SKM-1 (cell line): ENCODE measurements around the gene SYNGR1.
"Not testable (repeated sequence)": the region's sequence is repeated elsewhere in the genome, so short reads cannot be mapped to it uniquely, and the experiment has no call there.

Source experiments
- DNase-seq: peaks from one replicate; lab custom pipeline; 2025; ENCODE audit not compliant: unreplicated experiment; lab: John Stamatoyannopoulos, UW

The SYNGR1 gene

DNA sequence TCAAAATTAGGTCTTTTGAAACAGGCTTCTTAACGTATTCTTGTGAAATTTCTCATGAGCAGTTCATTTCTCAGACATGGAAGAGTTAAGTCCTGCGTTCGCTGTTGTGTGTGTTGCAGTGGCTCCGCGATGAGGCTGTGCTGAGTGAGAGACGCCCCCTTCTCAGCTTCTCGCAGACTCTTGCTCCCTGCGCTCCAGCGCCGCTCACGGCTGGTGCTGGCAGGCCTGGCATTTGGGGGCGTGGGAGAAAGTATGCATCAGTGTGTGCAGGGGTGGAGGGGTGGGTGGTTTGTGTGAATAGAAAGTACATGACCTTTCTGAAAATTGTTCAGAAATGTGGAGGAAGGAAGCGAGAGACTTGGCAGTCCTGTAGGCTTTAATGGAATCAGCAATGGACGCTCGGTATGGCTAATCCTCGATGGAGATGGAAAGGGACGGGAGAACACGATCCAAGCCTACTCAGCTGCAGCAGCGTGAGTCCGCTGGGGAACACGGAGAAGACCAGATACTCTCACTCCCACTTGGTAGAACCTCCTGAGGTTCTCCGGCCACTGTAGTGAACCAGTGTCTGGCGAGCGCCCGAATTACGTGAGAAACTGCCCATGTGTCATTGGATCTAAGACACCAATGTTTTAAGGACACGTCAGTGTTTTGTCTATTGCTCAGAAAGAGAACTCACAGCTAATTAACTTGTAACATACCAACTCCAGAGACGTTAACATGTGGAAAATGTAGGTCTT is 55.7 kb downstream of the SYNGR1 start:
- DNase-seq: no peak

DNA sequence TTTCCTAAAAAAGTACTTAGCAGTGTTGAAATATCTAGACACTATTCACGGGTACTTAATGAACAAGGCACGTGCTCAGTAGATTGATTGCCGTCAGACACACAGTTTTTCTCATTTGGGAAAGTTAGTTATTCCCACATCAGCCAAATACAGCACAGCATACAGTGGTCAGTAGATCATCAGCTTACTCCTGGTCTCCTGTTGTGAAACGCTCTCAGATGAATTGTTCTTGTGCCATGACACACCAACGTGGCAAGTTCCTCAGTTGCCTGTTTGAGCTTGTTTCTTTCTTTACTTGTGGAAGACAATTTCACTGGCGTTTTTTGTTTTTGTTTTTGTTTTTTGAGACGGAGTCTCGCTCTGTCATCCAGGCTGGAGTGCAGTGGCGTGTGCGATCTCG is 58.4 kb downstream of the SYNGR1 start:
- DNase-seq: peak; percentile 14

DNA sequence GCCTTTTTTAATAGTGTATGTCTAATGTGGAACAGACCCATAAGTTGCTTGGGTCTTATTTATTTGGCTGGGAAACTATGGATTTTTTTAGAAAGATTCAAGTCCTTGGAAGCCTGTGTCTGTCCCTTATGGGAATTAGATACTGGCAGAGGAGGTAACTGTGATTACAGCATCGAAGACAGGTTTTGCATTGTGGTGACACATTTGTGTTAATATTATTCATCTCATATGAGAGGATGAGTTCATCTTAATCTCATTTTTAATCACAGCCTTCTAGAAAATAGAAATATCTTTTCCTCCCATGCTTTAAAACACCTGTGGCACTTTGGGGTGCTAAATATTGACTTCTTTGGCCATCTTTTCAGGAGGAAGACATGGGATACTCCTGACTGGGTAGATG is 59.0 kb downstream of the SYNGR1 start:
- no peak for DNase-seq

- DNase-seq: no peak
Observed at GRCh38 chr22:39409516-39410029, 59.8 kb downstream of the SYNGR1 start.

DNA sequence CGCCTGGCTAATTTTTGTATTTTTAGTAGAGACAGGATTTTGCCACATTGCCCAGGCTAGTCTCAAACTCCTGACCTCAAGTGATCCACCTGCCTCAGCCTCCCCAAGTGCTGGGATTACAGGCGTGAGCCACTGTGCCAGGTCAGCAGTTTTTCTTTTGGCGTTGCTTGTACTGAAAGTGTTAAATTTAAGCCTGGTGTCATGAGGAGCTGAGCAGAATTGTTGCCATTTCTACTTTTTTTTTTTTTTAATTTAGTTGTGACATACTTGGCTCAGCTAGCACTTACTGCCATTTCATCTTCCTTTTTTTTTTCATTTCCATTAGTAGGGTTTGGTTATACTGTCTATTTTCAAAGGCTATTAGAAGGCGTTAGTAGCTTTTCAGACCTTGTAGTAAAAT is 60.5 kb downstream of the SYNGR1 start:
- DNase-seq: no peak

DNA sequence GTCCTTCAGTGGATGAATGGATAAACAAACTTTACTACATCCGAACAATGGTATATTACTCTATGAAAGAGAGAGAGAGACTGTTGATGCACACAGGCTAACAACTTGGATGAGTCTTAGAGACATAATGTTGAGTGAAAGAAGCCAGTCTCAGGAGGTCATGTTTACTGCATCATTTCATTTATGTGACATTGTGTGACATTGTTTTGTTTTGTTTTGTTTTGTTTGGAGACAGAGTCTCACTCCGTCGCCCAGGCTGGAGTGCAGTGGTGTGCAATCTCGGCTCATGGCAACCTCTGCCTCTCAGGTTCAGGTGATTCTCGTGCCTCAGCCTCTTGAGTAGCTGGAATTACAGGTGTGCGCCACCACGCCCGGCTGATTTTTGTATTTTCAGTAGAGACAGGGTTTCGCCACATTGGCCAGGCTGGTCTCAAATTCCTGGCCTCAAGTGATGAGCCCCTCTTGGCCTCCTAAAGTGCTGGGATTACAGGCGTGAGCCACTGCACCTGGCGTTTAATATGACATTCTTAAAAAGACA is 62.1 kb downstream of the SYNGR1 start:
- not testable (repeated sequence) for DNase-seq

GRCh38 chr22:39413204-39413603 is 63.4 kb downstream of the SYNGR1 start:
- DNase-seq: not testable (repeated sequence)

DNA sequence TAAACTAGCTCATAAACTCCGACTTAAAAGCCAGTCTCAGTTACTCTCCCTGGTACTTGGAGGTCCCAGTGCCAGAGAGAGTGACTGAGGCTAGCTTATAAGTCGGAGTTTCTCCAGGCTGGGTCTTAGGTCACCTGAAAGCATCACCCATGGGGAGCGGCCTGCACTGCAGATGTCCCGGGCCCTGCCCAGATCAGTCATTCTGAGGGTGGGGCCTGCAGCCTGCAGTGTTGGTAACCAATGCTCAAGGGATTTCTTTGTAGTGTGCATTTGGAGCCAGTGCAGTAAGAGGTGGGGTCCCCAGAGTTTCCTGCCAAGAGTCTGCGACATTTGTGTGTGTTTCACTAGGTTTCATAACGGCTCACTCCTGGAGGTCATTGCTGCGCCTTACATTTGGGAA is 64.6 kb downstream of the SYNGR1 start:
- DNase-seq: no peak

GRCh38 chr22:39414886-39415285 is 65.1 kb downstream of the SYNGR1 start:
- DNase-seq: no peak

DNA sequence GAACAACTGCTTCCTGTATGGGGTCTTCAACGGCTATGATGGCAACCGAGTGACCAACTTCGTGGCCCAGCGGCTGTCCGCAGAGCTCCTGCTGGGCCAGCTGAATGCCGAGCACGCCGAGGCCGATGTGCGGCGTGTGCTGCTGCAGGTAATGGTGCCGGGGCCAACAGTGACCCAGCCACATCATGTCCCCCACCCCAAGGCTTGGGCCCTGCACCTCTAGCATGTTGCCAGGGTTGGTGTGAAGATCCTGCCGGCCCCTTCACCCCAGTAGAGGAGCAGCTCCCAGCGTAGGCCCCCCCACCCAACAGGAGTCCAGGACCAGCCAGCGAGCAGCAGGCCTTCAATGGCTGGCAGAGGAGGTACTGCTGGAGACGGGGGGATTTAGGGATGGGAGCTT is 65.7 kb downstream of the SYNGR1 start:
- no peak for DNase-seq

- DNase-seq: no peak
Observed at GRCh38 chr22:39416319-39416718, 66.5 kb downstream of the SYNGR1 start.

DNA sequence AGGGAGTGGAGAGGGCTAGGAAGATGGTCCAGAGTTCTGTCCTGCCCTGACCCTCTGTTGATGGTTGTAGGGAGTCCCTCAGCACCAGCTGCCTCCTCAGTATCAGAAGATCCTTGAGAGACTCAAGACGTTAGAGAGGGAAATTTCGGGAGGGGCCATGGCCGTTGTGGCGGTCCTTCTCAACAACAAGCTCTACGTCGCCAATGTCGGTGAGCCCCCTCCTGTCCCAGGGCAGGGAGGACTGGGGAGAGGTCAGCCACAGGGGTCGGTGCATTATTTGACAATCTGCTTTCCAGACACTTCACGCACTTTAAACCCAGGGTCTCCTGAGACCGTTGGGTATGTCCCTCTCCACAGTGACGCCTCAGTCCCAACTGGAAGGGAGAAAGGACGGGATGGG is 67.8 kb downstream of the SYNGR1 start:
- DNase-seq: no peak

DNA sequence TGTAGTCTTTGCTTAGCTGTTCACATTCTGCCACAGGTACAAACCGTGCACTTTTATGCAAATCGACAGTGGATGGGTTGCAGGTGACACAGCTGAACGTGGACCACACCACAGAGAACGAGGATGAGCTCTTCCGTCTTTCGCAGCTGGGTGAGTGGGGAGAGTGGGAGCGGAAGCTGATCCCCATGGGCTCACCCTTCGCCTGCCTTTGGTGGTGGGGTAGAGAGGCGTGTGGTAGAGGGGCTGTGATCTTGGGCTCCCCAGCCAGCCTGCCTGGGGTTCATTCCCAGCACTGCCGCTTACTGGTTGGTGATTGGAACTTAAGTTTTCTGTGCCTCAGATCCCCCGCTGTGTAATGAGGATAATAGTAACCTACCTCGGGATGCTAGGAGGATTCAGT is 68.9 kb downstream of the SYNGR1 start:
- DNase-seq: no peak

DNA sequence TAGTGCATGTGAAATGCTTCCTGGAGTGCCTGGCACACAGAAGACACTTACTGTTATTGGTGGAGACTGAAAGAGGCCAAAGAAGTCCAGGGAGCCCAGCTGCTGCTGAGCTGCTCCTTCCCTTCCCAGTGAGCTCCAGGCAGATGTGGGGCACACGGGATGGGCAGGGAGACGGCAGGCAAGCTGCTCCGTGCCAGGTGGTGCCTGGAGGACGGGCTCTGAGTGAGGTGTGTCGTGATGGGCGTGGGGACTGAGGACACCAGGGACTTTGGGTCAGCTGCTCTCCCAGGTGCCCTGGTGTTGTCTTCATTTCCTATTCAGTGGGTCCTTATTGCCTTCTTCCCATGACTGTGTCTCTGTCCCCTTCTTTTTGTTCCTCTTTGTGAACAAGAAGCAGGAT is 69.3 kb downstream of the SYNGR1 start:
- no peak for DNase-seq

- DNase-seq: no peak
Observed at GRCh38 chr22:39419911-39420310, 70.1 kb downstream of the SYNGR1 start.

DNA sequence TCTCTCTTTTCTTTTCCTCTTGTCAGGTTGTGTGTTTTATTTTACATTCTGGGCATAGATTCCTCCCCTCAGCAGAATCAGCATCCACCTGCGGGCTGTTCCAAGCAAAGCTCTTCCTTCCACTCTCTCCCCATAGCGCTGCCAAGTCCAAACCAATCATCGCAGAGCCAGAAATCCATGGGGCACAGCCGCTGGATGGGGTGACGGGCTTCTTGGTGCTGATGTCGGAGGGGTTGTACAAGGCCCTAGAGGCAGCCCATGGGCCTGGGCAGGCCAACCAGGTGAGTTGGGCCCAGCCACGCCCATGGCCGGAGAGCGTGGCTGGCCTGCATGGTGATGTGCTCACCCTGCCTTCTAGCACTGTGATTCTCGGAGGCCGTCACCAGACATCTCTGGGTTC is 71.9 kb downstream of the SYNGR1 start:
- no peak for DNase-seq

GRCh38 chr22:39422101-39422500 is 72.3 kb downstream of the SYNGR1 start:
- DNase-seq: no peak

DNA sequence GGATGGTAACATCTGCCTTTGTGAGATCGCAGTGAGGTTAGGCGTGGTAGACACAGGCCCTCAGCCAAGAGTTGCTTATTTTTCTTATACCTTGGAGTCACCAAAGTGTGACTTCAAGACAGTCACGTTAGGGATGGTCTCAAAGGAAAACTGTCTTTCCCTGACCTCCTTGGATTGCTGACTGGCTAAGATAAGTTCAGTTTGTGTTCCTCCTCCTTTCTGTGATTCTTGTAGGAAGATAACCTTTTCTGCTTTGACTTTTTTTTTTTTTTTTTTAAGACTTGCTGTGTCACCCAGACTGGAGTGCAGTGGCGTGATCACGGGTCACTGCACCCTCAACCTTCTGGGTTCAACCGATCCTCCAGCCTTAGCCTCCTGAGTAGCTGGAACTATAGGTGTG is 72.9 kb downstream of the SYNGR1 start:
- no peak for DNase-seq

GRCh38 chr22:39423976-39424375 is 74.2 kb downstream of the SYNGR1 start:
- DNase-seq: no peak

- DNase-seq: no peak
Observed at GRCh38 chr22:39426380-39427043, 76.7 kb downstream of the SYNGR1 start.

DNA sequence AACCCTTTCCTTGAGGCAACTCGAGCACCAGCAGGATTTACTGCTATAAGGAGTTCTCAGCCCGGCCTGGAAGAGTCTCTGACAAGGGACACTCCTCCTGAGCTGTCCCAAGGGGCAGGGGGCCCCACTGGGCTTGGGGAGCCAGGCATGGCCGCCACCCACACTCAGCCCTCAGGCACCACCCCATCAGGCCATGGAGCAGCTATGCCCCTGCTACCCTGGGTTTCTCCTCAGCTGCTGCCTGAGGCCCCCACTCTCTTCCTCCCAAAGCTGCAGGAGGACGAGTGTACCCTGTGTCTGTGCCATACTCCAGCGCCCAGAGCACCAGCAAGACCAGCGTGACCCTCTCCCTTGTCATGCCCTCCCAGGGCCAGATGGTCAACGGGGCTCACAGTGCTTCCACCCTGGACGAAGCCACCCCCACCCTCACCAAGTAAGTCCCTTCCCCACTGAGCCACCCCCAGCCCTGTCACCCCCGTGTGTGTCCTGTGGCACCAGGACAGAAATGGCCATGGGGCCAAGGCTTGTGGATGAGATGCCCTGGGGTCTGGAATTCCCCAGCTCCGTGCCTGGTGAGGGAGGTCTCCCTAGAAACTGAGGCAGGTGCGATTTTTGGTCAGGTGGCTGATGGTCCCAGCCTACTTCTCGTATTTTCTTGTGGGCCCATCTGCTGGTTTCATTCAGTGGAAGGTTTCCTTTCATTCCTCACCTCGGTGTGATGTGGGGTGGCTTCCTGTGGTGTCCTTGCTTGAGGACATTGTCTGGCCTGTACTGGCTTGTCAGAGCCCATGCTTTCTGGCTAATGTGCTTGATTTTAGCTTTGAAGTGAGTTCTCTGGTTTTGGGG is 78.2 kb downstream of the SYNGR1 start:
- no peak for DNase-seq
